ENCODE results near the gene SCARB2. TPM values are rescaled to one million over a fixed set of nuclear protein-coding genes. Genes with fewer than 3 reads are reported as not detected.

SCARB2 gene
- total RNA-seq, 1 donor from 2014 or later, result 106 TPM

DNA sequence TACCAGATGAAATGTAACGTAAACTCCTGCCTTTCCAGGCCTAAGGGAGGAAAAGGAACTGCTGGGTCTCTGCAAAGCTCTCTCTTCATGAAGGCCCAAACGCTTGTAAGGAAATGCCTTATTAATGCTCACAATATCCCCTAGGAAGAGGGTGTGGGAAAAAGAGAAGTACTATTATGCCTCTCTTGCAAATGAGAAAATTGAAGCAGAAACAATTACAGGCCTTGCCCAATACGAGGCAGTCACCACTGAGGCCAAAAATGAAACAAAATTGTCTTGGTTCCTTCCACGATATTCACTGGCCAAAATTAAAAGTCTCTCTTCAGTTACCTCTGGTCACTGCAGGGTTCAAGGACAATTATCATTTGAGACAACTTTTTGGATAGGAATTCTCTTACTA, 3.2 kb downstream of the SCARB2 start:
- Mint-ChIP-seq H3K27ac (no peak overlapping the region), H3K4me3 (no peak overlapping the region), H3K9me3 (no peaks in the 10 kb centered on the region), H3K27me3 (ENCODE audit: low read depth) (no peaks in the 10 kb centered on the region), H3K36me3 (no peaks in the 10 kb centered on the region), H3K4me1 (peaks cover 66% of the 10 kb centered on the region)
- TF ChIP-seq, protein P1, sequence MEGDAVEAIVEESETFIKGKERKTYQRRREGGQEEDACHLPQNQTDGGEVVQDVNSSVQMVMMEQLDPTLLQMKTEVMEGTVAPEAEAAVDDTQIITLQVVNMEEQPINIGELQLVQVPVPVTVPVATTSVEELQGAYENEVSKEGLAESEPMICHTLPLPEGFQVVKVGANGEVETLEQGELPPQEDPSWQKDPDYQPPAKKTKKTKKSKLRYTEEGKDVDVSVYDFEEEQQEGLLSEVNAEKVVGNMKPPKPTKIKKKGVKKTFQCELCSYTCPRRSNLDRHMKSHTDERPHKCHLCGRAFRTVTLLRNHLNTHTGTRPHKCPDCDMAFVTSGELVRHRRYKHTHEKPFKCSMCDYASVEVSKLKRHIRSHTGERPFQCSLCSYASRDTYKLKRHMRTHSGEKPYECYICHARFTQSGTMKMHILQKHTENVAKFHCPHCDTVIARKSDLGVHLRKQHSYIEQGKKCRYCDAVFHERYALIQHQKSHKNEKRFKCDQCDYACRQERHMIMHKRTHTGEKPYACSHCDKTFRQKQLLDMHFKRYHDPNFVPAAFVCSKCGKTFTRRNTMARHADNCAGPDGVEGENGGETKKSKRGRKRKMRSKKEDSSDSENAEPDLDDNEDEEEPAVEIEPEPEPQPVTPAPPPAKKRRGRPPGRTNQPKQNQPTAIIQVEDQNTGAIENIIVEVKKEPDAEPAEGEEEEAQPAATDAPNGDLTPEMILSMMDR (IDR thresholded peaks at IDR 0.05; ENCODE audit: unreplicated experiment), result no peak
- DNase-seq (ENCODE audit: low spot score in 2 of 2, unreplicated experiment in 2 of 2), result no peak

DNA sequence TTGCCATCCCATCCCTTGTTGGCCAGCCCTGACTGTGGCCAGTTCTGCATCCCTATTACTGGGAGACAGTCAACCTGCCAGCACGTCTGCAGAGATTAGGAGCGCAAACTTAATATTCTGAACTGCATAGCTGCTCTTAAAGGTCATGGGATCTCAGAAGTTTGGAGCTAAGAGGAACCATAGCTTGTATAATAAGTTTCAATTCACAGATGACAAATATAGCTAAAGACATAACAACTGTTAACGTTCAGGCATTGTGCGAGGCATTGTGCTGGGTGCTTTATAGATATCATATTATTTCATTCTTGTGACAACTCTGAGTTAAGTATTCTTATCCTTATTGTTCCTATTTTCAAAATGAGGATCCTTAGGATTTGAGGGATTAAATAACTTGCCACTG, 3.7 kb downstream of the SCARB2 start:
- TF ChIP-seq, protein P1 (IDR thresholded peaks at IDR 0.05; ENCODE audit: unreplicated experiment), result no peak
- no peak for DNase-seq (ENCODE audit: low spot score in 2 of 2, unreplicated experiment in 2 of 2)
- Mint-ChIP-seq H3K27ac (no peak overlapping the region), H3K4me3 (no peak overlapping the region), H3K27me3 (ENCODE audit: low read depth) (no peaks in the 10 kb centered on the region), H3K4me1 (peaks cover 68% of the 10 kb centered on the region), H3K9me3 (no peaks in the 10 kb centered on the region), H3K36me3 (no peaks in the 10 kb centered on the region)

DNA sequence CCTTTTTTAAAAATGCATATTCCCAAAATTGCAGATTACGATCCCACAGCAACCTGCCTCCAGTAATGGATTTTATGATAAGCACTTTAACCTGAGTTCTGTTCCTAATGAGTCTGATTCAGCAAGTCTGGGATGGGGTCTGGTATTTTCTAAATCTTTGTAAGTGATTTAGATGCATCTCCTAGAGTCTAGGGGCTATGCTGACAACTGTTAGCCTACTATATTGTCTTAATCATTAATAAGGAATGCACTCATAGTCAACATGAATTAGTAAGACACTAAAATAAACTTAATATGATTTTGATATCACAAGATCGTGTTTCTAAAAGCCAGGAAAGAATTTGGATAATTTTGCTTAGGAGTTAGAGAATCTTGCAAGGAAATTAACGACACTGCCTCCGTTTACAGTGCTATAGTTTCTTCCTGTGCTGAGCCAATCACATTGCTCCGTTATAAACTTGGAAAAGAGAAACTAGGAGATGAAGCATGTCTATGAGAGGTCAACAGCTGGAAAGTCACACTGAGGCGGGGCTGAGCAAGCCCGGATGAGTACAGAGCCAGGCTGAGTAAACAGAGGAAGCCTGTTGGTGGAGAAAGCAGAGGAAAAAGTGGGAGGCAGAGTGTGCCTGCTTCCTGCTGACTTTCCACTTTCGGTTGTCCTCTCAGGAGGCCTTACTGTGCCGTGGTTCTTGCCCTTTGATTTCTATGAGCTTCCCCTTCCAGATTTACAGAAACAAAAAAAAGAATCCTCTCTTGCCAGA, 5.4 kb downstream of the SCARB2 start:
- Mint-ChIP-seq H3K4me3 (peak overlapping the region; percentile 1), H3K9me3 (no peaks in the 10 kb centered on the region), H3K4me1 (peaks cover 69% of the 10 kb centered on the region), H3K36me3 (no peaks in the 10 kb centered on the region), H3K27ac (peak overlapping the region; percentile 96), H3K27me3 (ENCODE audit: low read depth) (no peaks in the 10 kb centered on the region)
- TF ChIP-seq, protein P1 (IDR thresholded peaks at IDR 0.05; ENCODE audit: unreplicated experiment), result no peak
- DNase-seq (ENCODE audit: low spot score in 2 of 2, unreplicated experiment in 2 of 2), result no peak

DNA sequence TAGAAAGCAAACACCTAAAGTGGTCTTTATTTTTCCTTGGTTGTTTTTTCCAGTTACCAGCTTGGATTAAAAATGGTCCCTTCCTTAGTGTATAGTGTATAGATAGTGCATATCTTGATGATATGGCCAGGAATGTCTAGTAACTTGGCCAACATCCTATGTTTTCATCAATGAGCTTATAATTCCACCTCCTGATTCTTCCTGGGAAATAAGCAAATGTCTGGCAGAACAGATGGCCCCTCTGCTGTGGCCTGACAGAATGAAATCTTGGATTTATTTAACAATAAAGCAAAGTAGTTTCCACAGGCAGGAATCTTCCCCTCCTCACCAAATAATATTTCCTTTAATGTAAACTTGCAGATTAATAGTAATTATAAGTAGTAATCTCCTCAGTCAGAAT, 6.1 kb downstream of the SCARB2 start:
- H3K4me3 Mint-ChIP-seq, result no peak overlapping the region
- TF ChIP-seq, protein P1 (IDR thresholded peaks at IDR 0.05; ENCODE audit: unreplicated experiment), result no peak
- no peaks in the 10 kb centered on the region for H3K9me3 Mint-ChIP-seq
- H3K4me1 Mint-ChIP-seq, result peaks cover 64% of the 10 kb centered on the region
- H3K27ac Mint-ChIP-seq, result peak overlapping the region; percentile 96
- no peak for DNase-seq (ENCODE audit: low spot score in 2 of 2, unreplicated experiment in 2 of 2)
- H3K27me3 Mint-ChIP-seq (ENCODE audit: low read depth), result no peaks in the 10 kb centered on the region
- H3K36me3 Mint-ChIP-seq, result no peaks in the 10 kb centered on the region

DNA sequence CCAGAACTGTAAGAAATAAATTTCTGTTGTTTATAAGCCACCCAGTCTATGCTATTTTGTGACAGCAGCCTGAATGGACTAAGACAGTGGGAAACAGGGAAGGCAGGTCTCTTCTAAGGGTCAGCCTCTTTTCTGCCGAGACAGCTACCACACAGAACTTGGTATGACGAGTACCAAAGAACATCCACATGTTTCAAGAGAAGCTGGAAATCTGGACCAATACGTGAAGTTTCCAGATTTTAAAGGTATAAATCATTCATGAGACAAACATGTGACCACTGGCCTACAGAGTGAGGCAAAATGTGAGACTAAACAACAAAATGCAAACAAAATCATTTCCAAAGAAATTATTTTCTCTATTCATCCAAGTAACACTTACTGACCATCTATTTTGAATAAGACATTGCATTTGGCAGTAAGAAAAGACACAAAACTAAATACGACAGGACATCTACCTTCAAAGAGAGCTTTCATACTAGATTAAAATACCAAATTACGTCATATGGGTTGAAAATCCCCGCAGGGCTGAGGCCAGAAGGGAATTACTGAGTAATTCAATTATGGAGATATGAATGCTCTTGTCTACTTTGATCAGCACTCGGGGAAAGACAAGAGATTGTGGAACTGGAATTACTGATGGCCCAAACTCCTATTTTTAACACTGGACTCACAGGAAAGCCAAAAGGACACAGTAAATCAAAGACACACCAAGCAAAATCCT, 7.2 kb downstream of the SCARB2 start:
- Mint-ChIP-seq H3K9me3 (no peaks in the 10 kb centered on the region), H3K4me1 (peaks cover 53% of the 10 kb centered on the region), H3K36me3 (no peaks in the 10 kb centered on the region), H3K27me3 (ENCODE audit: low read depth) (no peaks in the 10 kb centered on the region), H3K4me3 (peak overlapping the region; percentile 9), H3K27ac (peak overlapping the region; percentile 96)
- TF ChIP-seq, protein P1 (IDR thresholded peaks at IDR 0.05; ENCODE audit: unreplicated experiment), result no peak
- peak; percentile 29 to 57 for DNase-seq (ENCODE audit: low spot score in 2 of 2, unreplicated experiment in 2 of 2)

All from mesothelial cell of epicardium (in vitro differentiated cells).